ENCODE measurements around the gene DRGX. TPM values are rescaled to one million over a fixed set of nuclear protein-coding genes. Genes with fewer than 3 reads are reported as not detected.

Gene DRGX
- polyA plus RNA-seq, 6 donors from 2014 or later: not detected

DNA sequence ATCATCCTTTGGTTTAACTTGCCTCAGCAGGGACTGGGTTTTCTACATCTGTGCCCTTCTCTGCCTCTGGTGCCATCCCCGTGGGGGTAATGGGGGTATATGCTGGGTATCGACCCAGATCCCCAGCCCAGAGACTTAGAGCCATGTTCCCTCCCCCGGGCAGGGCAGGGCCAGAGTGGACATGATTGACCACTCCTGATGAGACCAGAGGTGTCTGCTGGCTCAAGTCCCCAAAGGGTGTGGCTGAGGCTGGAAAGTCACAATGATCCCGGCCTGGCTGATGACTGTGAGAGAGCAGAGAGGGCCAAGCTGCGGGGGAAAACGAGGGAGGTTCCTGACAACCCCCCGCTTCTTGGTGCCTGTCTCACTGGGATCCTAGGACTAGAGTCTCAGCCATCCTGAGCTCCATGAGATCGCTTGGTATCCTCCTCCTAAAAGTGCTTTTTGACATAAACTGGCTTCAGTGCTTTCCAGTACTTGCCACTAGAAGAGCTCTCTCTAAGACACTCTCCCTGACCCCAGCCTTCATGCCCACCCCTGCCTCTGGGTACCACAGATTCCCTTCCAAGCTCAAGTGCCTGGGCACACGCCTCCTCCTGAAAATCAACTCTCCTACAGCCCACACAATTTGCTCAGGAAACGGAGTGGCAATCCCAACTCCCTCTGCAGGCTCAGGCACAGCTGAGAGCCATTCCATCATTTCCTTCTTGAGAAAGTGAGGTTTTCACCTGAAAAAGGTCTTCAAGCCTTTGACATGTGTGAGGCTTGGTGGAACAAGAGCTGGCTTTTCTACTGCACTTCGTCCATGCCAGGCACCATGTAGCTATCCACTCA lies 33.9 kb downstream of the DRGX start:
- Mint-ChIP-seq H3K9me3 (peaks cover 0 to 8% (median 6%) of the 10 kb centered on the region in 7 donors), H3K27ac (peak overlapping the region in 1 of 6 donors; percentile 76), H3K27me3 (peaks cover 1 to 18% (median 7%) of the 10 kb centered on the region in 3 donors), H3K4me1 (peaks cover 8 to 16% (median 13%) of the 10 kb centered on the region in 3 donors), H3K36me3 (no peaks in the 10 kb centered on the region), H3K4me3 (peak overlapping the region in 1 of 8 donors; percentile 8)
- ATAC-seq (ENCODE audit: low read depth in 2 of 2): no peak
- no peak for DNase-seq

DNA sequence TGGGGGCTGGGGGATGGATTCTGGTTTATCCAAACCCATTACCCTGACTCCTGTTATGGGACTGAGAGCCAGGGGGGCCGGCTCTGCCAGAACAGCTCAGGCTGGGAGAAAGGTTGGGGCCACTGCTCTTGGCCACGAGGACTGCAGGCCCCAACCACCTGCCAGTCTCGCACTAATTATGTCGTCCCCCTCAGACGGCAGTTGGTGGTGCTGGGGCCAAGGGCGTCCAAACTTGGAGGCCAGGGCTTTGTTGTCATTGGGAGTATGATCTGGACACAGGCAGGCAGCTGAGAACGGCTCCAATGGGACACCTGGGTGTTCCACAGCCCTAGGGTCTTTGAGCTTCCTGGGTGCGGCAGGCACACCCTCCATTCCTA lies 34.7 kb downstream of the DRGX start:
- Mint-ChIP-seq H3K27me3 (peaks cover 8 to 20% (median 12%) of the 10 kb centered on the region in 3 donors), H3K36me3 (no peaks in the 10 kb centered on the region), H3K4me3 (no peak overlapping the region), H3K9me3 (peaks cover 0 to 13% (median 8%) of the 10 kb centered on the region in 7 donors), H3K4me1 (peaks cover 8 to 16% (median 13%) of the 10 kb centered on the region in 3 donors), H3K27ac (no peak overlapping the region)
- ATAC-seq (ENCODE audit: low read depth in 2 of 2): no peak
- DNase-seq: no peak

DNA sequence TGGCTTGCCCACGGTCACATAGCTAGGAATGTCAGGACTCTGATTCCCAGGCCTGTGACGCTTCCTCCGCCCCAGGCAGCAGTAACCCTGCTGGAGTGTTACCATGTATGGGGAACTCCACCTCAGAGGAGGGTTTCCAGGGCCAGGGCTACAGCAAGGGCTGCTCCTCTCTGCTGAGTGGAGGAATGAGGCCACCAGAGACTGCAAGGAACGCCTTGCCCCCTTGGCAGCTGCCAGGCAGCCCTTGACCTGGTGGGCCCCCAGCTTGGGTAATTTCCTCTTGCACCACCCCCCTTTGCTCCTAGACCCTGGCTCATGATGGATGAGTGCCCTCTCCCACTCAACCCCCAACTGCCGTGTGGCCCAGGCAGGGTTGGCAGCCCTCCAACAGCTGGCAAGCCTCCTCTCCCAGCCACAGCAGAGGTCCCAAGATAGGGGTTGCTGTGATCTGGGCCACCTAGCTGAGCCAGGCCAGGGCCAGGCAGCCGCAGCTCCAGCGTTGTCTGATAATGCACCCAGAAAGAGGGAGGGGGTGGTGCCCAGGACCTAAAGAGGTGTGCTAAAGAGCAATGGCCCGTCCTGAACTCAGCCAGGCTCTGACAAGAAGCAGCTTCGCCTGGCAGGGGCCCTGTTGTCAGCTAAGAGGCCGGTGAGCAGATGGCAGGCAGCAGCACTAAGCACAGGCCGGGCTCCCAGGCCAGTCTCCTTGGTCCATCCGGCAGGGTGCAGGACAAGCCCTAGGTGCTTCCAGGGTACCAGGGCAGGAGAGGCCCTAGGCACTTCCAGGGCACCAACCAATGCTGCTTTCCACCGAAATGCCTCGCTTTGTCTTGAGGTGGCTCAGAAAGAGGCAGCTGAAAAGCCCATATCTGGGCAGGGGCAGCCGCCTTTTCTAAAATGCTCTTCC lies 35.4 kb downstream of the DRGX start:
- Mint-ChIP-seq H3K36me3 (no peaks in the 10 kb centered on the region), H3K4me1 (peaks cover 8 to 16% (median 13%) of the 10 kb centered on the region in 3 donors), H3K4me3 (no peak overlapping the region), H3K27ac (no peak overlapping the region), H3K9me3 (peaks cover 0 to 15% (median 8%) of the 10 kb centered on the region in 7 donors), H3K27me3 (peaks cover 14 to 27% (median 17%) of the 10 kb centered on the region in 3 donors)
- ATAC-seq (ENCODE audit: low read depth in 2 of 2) (no peak), DNase-seq (no peak)

DNA sequence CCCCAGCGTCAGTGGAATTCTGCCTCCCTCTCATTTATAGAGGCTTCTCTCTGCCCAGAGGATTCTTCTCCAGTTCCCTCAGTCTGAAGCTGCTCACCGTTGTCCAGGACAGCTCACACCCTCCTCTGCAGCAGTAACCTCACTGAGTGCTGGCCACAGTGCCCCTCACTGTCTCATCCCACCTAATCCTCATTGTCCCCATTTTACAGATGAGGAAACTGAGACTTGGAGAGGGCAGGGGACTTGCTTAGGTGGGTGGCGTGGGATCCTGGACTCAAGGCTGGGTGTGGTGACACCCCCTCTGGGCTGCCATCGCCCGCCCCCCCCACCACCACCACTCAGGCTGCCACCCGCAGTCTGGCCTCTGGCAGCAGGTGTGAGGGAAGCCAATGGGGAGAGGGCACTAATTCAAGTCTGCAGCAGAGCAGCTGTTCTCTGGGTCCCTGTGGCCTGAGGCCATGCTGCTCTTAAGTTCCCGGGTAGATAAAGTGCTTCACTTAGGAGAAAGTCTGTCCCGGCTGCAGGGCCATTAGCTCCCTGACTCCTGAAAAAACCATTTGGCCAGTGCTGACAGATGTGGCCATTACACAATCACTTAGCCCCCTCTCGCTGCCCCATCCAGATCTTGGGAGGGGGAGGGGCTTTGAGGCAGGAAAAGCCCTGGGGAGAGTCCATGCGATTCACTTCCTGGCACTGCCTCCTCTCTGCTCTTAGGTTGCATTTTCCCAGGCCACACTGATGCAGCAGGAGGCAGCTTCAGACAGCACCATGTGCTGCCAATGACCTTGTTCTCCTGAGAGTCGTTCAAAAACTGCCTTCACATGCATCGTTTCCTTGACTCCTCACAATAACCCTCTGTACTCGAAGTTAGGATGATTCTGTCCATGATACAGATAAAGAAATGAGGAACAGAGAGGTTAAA lies 36.3 kb downstream of the DRGX start:
- no peak overlapping the region for H3K4me3 Mint-ChIP-seq
- no peak for DNase-seq
- peaks cover 14 to 23% (median 17%) of the 10 kb centered on the region in 3 donors for H3K27me3 Mint-ChIP-seq
- H3K27ac Mint-ChIP-seq: no peak overlapping the region
- no peaks in the 10 kb centered on the region for H3K36me3 Mint-ChIP-seq
- H3K9me3 Mint-ChIP-seq: peaks cover 0 to 15% (median 8%) of the 10 kb centered on the region in 7 donors
- no peak for ATAC-seq (ENCODE audit: low read depth in 2 of 2)
- peaks cover 8 to 16% (median 13%) of the 10 kb centered on the region in 3 donors for H3K4me1 Mint-ChIP-seq

DNA sequence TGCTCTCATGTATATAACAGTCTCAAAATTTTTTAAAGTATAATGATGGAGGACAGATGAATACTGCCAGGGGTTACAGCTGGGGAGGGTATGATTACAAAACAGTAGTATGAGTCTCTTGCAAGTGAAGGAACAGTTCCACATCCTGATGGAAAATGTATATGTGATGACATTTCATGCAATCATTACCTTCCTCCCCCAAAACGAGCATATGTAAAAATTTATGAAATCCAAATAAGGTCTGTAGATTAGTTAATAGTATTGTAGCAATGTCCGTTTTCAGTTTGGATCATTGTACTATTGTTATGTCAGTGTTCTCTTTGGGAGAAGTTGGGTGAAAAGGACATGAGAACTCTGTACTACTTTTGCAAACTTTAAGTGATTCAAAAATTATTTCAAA lies 38.0 kb downstream of the DRGX start:
- Mint-ChIP-seq H3K36me3 (no peaks in the 10 kb centered on the region), H3K27me3 (peaks cover 14 to 18% (median 17%) of the 10 kb centered on the region in 3 donors), H3K4me1 (peaks cover 8 to 12% (median 12%) of the 10 kb centered on the region in 3 donors), H3K4me3 (no peak overlapping the region), H3K9me3 (peaks cover 0 to 15% (median 8%) of the 10 kb centered on the region in 7 donors), H3K27ac (no peak overlapping the region)
- DNase-seq (no peak), ATAC-seq (ENCODE audit: low read depth in 2 of 2) (no peak)

DNA sequence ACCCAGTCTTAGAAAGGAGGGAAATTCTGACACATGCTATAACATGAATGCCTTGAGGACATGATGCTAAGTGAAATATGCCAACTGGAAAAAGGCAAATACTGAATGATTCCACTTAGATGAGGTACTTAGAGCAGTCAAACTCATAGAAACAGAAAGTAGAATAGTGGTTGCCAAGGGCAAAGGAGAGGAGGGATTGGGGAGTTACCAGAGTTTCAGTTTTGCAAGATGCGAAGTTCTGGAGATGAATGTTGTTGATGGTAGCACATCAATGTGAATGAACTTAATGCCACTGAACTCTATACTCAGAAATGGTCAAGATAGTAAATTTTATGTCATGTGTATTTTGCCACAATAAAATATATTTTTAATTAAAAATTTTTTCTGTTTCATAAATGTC lies 38.9 kb downstream of the DRGX start:
- Mint-ChIP-seq H3K9me3 (peaks cover 0 to 15% (median 8%) of the 10 kb centered on the region in 7 donors), H3K4me3 (no peak overlapping the region), H3K4me1 (peaks cover 0 to 2% (median 2%) of the 10 kb centered on the region in 3 donors), H3K27ac (no peak overlapping the region), H3K36me3 (no peaks in the 10 kb centered on the region), H3K27me3 (peaks cover 14 to 18% (median 17%) of the 10 kb centered on the region in 3 donors)
- no peak for DNase-seq
- no peak for ATAC-seq (ENCODE audit: low read depth in 2 of 2)

DNA sequence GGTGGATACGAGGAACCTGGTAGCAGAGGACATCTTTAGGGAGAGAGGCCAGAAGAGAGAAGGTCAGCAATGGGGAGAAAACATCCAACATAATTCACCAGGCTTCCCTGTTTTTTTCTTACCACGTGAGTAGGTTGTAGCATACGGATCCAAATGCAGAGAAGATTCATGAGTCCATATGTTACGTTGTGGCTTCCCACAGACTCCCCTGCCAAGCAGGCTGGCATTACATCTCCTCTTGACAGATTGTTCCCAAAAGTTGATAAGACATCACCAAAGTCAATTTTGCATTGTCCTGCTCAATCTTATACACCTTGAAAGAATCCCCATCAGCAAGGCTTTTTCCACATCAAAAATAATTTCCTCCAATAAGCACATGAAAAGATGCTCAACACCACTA lies 39.7 kb downstream of the DRGX start:
- no peak overlapping the region for H3K4me3 Mint-ChIP-seq
- DNase-seq (no peak), ATAC-seq (ENCODE audit: low read depth in 2 of 2) (no peak)
- H3K9me3 Mint-ChIP-seq: peaks cover 0 to 15% (median 8%) of the 10 kb centered on the region in 7 donors
- H3K36me3 Mint-ChIP-seq: no peaks in the 10 kb centered on the region
- H3K4me1 Mint-ChIP-seq: no peaks in the 10 kb centered on the region
- no peak overlapping the region for H3K27ac Mint-ChIP-seq
- peaks cover 14 to 25% (median 17%) of the 10 kb centered on the region in 3 donors for H3K27me3 Mint-ChIP-seq

DNA sequence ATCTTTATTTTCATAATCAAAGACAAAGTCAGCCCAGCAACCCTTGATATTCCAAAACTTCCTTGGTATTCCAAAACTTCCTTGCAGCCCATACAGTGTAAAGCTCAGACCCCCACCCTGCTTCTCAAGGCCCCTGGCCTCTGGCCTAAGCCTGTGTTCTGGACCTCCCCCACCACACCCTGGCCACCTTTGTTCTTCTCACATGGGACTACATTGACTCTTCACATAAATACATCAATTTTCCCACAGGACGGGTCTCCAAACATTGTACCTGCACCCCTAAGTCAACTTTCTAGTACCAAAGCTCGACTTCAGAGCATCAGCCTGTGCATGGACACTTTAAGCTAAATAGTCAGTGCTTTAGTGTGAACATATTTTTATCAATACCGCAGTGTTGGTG lies 40.7 kb downstream of the DRGX start:
- Mint-ChIP-seq H3K27me3 (peaks cover 14 to 27% (median 20%) of the 10 kb centered on the region in 3 donors), H3K36me3 (no peaks in the 10 kb centered on the region), H3K27ac (peak overlapping the region in 1 of 6 donors; percentile 66), H3K9me3 (peaks cover 0 to 18% (median 11%) of the 10 kb centered on the region in 7 donors), H3K4me3 (no peak overlapping the region), H3K4me1 (no peaks in the 10 kb centered on the region)
- DNase-seq: no peak
- no peak for ATAC-seq (ENCODE audit: low read depth in 2 of 2)

DNA sequence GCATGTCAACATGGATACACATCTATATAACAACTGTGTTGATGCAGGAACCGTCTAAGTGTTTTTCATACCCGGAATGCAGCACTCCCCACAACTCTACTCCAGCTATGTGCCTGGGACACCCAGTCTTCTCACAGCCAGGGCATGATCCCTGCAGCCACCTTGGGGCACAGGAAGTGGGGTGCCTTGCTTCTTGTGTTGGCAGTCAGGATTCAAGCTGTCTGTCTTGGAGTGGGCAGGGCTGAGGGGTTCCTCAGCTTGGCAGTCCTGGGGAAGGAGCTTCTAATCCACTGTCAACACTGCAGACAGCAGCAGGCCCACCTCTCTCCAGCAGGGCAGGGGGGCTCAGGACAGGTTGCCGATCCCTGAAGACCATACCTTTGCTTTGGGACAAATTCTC lies 41.3 kb downstream of the DRGX start:
- H3K27me3 Mint-ChIP-seq: peaks cover 14 to 27% (median 23%) of the 10 kb centered on the region in 3 donors
- H3K4me3 Mint-ChIP-seq: no peak overlapping the region
- ATAC-seq (ENCODE audit: low read depth in 2 of 2): no peak
- no peaks in the 10 kb centered on the region for H3K4me1 Mint-ChIP-seq
- no peak for DNase-seq
- peaks cover 0 to 24% (median 16%) of the 10 kb centered on the region in 7 donors for H3K9me3 Mint-ChIP-seq
- H3K27ac Mint-ChIP-seq: no peak overlapping the region
- H3K36me3 Mint-ChIP-seq: no peaks in the 10 kb centered on the region

DNA sequence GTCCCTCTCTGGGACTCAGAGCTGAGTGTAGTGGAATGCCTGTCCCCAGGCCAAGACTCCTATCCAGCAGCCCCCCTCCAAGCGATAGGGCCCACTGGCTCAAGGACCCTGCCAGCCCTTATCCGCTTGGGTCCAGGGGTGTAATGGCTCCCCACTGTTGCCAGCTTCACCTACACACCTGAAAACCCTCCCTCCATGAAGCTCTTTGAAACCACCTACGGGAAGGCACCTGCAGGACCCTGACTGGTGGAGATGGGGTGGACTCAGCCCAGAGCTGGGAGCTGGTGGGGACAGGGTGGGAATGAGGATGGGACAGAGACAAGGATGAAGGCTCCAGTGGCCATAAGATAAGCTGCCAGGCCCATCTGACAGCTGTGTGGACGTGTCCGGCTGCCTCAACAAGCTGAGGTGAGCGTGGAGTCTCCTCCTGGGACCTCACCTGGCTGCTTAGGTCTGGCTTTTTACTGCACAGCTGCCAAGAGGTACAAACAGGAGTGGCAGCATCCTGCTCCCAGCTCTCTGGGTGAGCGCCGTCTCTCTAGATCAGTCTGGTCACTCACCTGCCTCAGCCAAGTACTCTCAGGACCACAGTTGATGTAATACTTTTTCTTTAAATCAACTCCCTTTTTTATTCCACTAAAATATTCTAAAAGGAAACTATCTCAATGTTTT lies 41.9 kb downstream of the DRGX start:
- Mint-ChIP-seq H3K27ac (no peak overlapping the region), H3K9me3 (peaks cover 0 to 30% (median 16%) of the 10 kb centered on the region in 7 donors), H3K4me3 (no peak overlapping the region), H3K36me3 (no peaks in the 10 kb centered on the region), H3K27me3 (peaks cover 14 to 27% (median 23%) of the 10 kb centered on the region in 3 donors), H3K4me1 (no peaks in the 10 kb centered on the region)
- ATAC-seq (ENCODE audit: low read depth in 2 of 2) (no peak), DNase-seq (no peak)

DNA sequence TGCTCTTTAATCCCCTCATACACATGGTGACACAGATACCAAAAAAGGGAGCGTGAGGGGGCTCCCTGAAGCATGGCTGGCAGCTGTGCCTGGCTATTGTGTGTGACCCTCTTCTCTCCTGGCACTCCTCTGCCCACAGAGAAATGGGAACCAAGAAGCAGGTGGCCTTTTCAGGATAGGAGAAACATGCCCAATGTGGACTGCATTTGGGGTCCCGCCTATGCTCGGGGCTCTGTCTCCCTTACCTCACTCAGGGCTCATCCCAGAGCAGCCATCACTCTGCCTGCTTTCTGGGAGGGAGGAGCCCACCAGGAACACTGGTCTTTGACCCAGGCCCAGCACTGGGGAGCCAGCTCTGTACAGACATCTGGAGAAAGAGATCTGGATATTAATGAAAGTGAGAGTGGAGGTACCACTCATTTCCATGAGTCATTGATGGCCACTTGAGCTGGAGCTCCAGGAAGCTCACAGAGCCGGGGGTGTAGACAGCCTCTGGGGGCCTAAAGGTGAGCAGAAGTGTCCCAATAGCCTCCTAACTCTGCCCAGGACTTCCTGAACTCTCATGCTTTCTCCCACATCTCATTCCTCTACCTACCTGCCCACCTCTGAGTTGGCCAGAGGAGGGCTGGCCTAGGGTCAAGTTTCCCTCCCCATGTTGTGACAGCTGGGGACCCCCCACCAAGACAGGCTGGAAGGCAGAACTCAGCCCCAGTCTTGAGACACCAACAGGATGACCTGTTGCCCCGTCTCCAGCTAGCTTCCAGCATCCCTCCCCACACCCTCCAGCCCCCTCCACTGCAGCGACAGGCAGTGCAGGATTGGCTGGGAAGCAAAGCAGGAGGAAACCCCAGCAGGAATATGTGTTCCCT lies 42.6 kb downstream of the DRGX start:
- Mint-ChIP-seq H3K36me3 (no peaks in the 10 kb centered on the region), H3K27me3 (peaks cover 14 to 27% (median 17%) of the 10 kb centered on the region in 3 donors), H3K27ac (no peak overlapping the region), H3K4me3 (no peak overlapping the region), H3K9me3 (peaks cover 0 to 33% (median 15%) of the 10 kb centered on the region in 7 donors), H3K4me1 (no peaks in the 10 kb centered on the region)
- DNase-seq (no peak), ATAC-seq (ENCODE audit: low read depth in 2 of 2) (no peak)

Data from naive B cell (primary cell).